GM13976 (cell line): Measurements from ENCODE around the gene FLVCR2.

Source experiments
- DNase-seq: peaks from one replicate; pipeline ENCODE4 v3.0.0; 2012; ENCODE audit warnings: low spot score
- CTCF ChIP-seq: IDR thresholded peaks from 2 replicates; pipeline ENCODE4 v1.5.1; 2012; ENCODE audit warnings: borderline replicate concordance, mild to moderate bottlenecking; ENCODE audit not compliant: insufficient read depth; ENCODE audit errors: extremely low read depth, missing control alignments, control extremely low read depth
- in situ Hi-C: fragments of 300-500 bp; cut with MboI; formaldehyde crosslinking; loops from one replicate; pipeline ENCODE4 v1.12.0; 2022; ENCODE audit warnings: low sequenced_read_pairs, mixed read lengths, inconsistent platforms; ENCODE audit not compliant: unreplicated experiment

FLVCR2 gene

GRCh38 chr14:75658957-75659356 is 80.5 kb downstream of the FLVCR2 start:
- in situ Hi-C loops = no loop called here
- no peak for DNase-seq
- TF ChIP-seq CTCF = no peak

GRCh38 chr14:75660238-75660629 is 81.8 kb downstream of the FLVCR2 start:
- no peak for DNase-seq
- in situ Hi-C loops = no loop called here
- TF ChIP-seq CTCF = no peak

GRCh38 chr14:75660630-75661498 is 82.4 kb downstream of the FLVCR2 start, which contains the start of the genes ERG28 and TTLL5:
Gene ERG28, minus strand, starts transcription at chr14:75660876. Its CDS starts 3,374 bp downstream, at chr14:75657502.
Gene TTLL5, plus strand, starts transcription at chr14:75661246. Its CDS starts 1,904 bp downstream, at chr14:75663150.
- in situ Hi-C loops = no loop called here
- peak; percentile 97 for DNase-seq
- no peak for TF ChIP-seq CTCF

- in situ Hi-C loops = no loop called here
These were observed 83.0 kb downstream of the FLVCR2 start for GRCh38 chr14:75661499-75661814.

GRCh38 chr14:75662966-75663365 is 84.5 kb downstream of the FLVCR2 start:
- no peak for TF ChIP-seq CTCF
- DNase-seq = no peak
- in situ Hi-C loops = no loop called here

More at GRCh38 chr14:75661499-75661814, 83.0 kb downstream of the FLVCR2 start:
- no peak for TF ChIP-seq CTCF
- DNase-seq = no peak

GRCh38 chr14:75667099-75667765 is 88.8 kb downstream of the FLVCR2 start:
- DNase-seq = no peak
- TF ChIP-seq CTCF = no peak
- in situ Hi-C loops = no loop called here
